Adrenal gland (tissue), 5 donors: Measurements from ENCODE around the gene SLC41A2.

Source experiments
- CTCF ChIP-seq, 6 experiments: fragments of 450-650 bp in 4 of 6; fragments of 200-600 bp in 2 of 6; sonication (generic) in 1 of 6; IDR thresholded peaks; 1 replicate in 5 of 6; 2 replicates in 1 of 6; pipeline versions ENCODE4 v1.5.1 to v1.8.0; 2016 to 2021; ENCODE audit warnings: antibody characterized with exemption in 6 of 6, mild to moderate bottlenecking in 2 of 6, moderate library complexity in 1 of 6
- POLR2A ChIP-seq, 2 donors: fragments of 450-650 bp; IDR thresholded peaks; one replicate each; pipeline ENCODE4 v1.6.1; 2017; ENCODE audit warnings: antibody characterized with exemption in 2 of 2, mild to moderate bottlenecking in 2 of 2, moderate library complexity in 1 of 2
- donor health status: DM: no; HTN: no; CAD: no.

- no peak for TF ChIP-seq CTCF (IDR thresholded peaks at IDR 0.05)
- TF ChIP-seq POLR2A (IDR thresholded peaks at IDR 0.05): no peak
Measured at GRCh38 chr12:104969343-104969742, 11.3 kb upstream of the SLC41A2 start.
